GM19455 (cell line): ENCODE data around the gene CGRRF1.

Experiments
- ATAC-seq: cut with Tn5 transposase; IDR thresholded peaks from one replicate; pipeline ENCODE4 v1.9.1; 2021; ENCODE audit not compliant: unreplicated experiment

CGRRF1 gene

GRCh38 chr14:54538055-54538454, 28.3 kb downstream of the CGRRF1 start:
- ATAC-seq = no peak

GRCh38 chr14:54547583-54547982, 37.9 kb downstream of the CGRRF1 start:
- ATAC-seq = no peak

- no peak for ATAC-seq
Measured at GRCh38 chr14:54548491-54548890, 38.8 kb downstream of the CGRRF1 start.

GRCh38 chr14:54549862-54550261, 40.2 kb downstream of the CGRRF1 start:
- ATAC-seq = no peak

- ATAC-seq = no peak
Measured at GRCh38 chr14:54550514-54550913, 40.8 kb downstream of the CGRRF1 start.

- ATAC-seq = no peak
Measured at GRCh38 chr14:54554401-54554800, 44.7 kb downstream of the CGRRF1 start.

GRCh38 chr14:54555651-54556050, 45.9 kb downstream of the CGRRF1 start:
- no peak for ATAC-seq

GRCh38 chr14:54556535-54556934, 46.8 kb downstream of the CGRRF1 start:
- no peak for ATAC-seq

- no peak for ATAC-seq
Measured at GRCh38 chr14:54562334-54562733, 52.6 kb downstream of the CGRRF1 start.

- ATAC-seq = no peak
Measured at GRCh38 chr14:54564071-54564867, 54.6 kb downstream of the CGRRF1 start.

- ATAC-seq = peak; percentile 27
Measured at GRCh38 chr14:54564868-54565784, 55.4 kb downstream of the CGRRF1 start.

- peak; percentile 58 for ATAC-seq
Measured at GRCh38 chr14:54565785-54566409, 56.2 kb downstream of the CGRRF1 start.

- ATAC-seq = peak; percentile 36
Measured at GRCh38 chr14:54566410-54567223, 56.9 kb downstream of the CGRRF1 start, which contains the start of gene SAMD4A. SAMD4A (plus strand) TSS chr14:54567128; CDS start chr14:54567917, 789 bp downstream.

GRCh38 chr14:54567224-54567638, 57.5 kb downstream of the CGRRF1 start:
- no peak for ATAC-seq

GRCh38 chr14:54567639-54568561, 58.2 kb downstream of the CGRRF1 start:
- no peak for ATAC-seq

- no peak for ATAC-seq
Measured at GRCh38 chr14:54568821-54569595, 59.3 kb downstream of the CGRRF1 start.

- no peak for ATAC-seq
Measured at GRCh38 chr14:54570047-54570446, 60.3 kb downstream of the CGRRF1 start.

GRCh38 chr14:54570631-54571415, 61.1 kb downstream of the CGRRF1 start:
- ATAC-seq = no peak
